ENCODE results near the gene NAPEPLD.
"Not testable (repeated sequence)": the region's sequence is repeated elsewhere in the genome, so short reads cannot be mapped to it uniquely, and the experiment has no call there.

Gene NAPEPLD

GRCh38 chr7:103097041-103097440 lies 51.9 kb downstream of the NAPEPLD start:
- no peaks in the 10 kb centered on the region for H3K27me3 Mint-ChIP-seq
- H3K27ac Mint-ChIP-seq = no peak overlapping the region
- no peak overlapping the region for H3K4me3 Mint-ChIP-seq
- H3K4me1 Mint-ChIP-seq = no peaks in the 10 kb centered on the region
- no peaks in the 10 kb centered on the region for H3K9me3 Mint-ChIP-seq
- peaks cover 14% of the 10 kb centered on the region for H3K36me3 Mint-ChIP-seq

GRCh38 chr7:103095558-103095957 lies 53.3 kb downstream of the NAPEPLD start:
- Mint-ChIP-seq H3K27ac (peak overlapping the region; percentile 30), H3K36me3 (peaks cover 19% of the 10 kb centered on the region)
- H3K9me3 Mint-ChIP-seq, H3K4me3 Mint-ChIP-seq, H3K27me3 Mint-ChIP-seq, H3K4me1 Mint-ChIP-seq: not testable (repeated sequence)

DNA sequence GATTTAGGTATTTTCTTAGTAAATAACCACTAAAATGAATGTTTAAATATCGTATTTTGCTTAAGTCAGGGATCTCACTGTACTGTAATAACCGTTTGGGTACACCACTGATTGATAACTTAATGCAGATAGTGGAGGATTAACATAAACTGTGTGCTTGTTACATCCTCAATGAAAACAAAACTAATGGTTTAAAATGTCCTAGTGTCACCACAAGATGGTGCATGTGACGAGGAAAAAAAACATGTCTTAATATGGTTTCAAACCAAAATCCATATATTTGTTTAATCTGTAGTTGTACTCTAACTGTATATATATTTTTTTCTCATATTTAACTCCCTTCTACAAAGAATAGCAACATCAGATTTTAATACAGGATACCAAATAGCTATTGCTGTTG lies 54.8 kb downstream of the NAPEPLD start:
- Mint-ChIP-seq H3K27me3 (no peaks in the 10 kb centered on the region), H3K4me3 (no peak overlapping the region), H3K36me3 (peaks cover 19% of the 10 kb centered on the region), H3K9me3 (no peaks in the 10 kb centered on the region), H3K27ac (no peak overlapping the region), H3K4me1 (no peaks in the 10 kb centered on the region)

- Mint-ChIP-seq H3K27me3 (no peaks in the 10 kb centered on the region), H3K4me1 (no peaks in the 10 kb centered on the region), H3K4me3 (no peak overlapping the region), H3K27ac (no peak overlapping the region), H3K36me3 (peaks cover 19% of the 10 kb centered on the region), H3K9me3 (no peaks in the 10 kb centered on the region)
Measured at GRCh38 chr7:103093429-103093828, 55.5 kb downstream of the NAPEPLD start.

GRCh38 chr7:103092321-103092720 lies 56.6 kb downstream of the NAPEPLD start:
- not testable (repeated sequence) for H3K9me3 Mint-ChIP-seq, H3K27ac Mint-ChIP-seq, H3K4me1 Mint-ChIP-seq, H3K4me3 Mint-ChIP-seq, H3K27me3 Mint-ChIP-seq
- H3K36me3 Mint-ChIP-seq = peaks cover 19% of the 10 kb centered on the region

DNA sequence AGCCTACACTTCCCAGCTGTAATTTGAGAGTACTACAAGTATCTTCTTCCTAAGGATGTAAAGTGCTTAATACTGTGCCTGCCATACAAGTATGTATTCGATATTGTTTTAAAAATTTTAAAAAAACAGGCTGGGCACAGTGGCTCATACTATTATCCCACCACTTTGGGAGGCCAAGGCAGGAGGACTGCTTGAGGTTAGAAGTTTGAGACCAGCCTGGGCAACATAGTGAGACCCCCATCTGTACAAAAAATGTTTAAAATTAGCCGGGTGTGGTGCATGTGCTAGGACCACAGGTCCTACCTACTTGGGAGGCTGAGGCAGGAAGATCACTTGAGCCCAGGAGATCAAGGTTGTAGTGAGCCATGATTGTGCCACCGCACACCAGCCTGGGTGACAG lies 65.7 kb downstream of the NAPEPLD start:
- no peak overlapping the region for H3K4me3 Mint-ChIP-seq
- no peaks in the 10 kb centered on the region for H3K27me3 Mint-ChIP-seq
- H3K36me3 Mint-ChIP-seq = peaks cover 8% of the 10 kb centered on the region
- peaks cover 27% of the 10 kb centered on the region for H3K4me1 Mint-ChIP-seq
- no peaks in the 10 kb centered on the region for H3K9me3 Mint-ChIP-seq
- H3K27ac Mint-ChIP-seq = no peak overlapping the region

DNA sequence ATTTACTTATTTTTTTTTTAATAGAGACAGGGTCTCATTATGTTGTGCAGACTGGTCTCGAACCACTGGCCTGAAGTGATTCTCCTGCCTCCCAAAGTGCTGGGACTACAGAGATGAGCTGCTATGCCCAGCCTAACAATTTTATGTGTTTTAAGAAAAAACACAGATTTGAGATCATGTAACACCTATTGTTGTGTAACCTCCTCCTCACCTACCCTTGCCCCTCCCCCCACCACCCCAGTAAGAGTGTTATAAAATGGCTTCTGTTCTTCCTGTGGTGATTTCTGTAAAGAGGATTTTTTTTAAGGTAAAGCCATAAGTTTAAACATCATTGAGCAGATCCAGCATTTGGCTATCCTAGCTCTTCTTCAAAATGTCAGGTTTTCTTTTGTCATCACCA lies 66.4 kb downstream of the NAPEPLD start:
- Mint-ChIP-seq H3K27me3 (no peaks in the 10 kb centered on the region), H3K9me3 (no peaks in the 10 kb centered on the region), H3K27ac (no peak overlapping the region), H3K36me3 (peaks cover 7% of the 10 kb centered on the region), H3K4me1 (peaks cover 34% of the 10 kb centered on the region), H3K4me3 (no peak overlapping the region)

DNA sequence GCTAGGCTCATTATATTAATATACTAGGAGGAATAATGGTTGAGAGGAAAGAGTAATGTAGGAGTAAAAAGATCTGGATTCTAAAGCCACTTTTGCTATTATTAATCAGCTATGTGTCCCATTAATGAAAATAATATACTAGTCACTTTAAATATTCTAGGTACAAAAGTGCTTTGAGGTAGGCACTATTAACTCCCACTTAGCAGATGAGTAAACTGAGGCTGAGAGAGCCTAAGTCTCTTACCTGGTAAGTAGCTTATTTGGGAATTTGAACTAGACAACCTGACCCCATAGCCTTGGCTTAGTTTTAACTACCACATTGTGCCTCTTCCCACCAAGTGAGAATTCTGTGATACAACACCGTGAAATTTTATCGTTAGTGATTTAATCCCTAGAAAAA lies 68.0 kb downstream of the NAPEPLD start:
- Mint-ChIP-seq H3K4me3 (no peak overlapping the region), H3K9me3 (no peaks in the 10 kb centered on the region), H3K27me3 (no peaks in the 10 kb centered on the region), H3K4me1 (peaks cover 45% of the 10 kb centered on the region), H3K27ac (no peak overlapping the region), H3K36me3 (peaks cover 6% of the 10 kb centered on the region)

DNA sequence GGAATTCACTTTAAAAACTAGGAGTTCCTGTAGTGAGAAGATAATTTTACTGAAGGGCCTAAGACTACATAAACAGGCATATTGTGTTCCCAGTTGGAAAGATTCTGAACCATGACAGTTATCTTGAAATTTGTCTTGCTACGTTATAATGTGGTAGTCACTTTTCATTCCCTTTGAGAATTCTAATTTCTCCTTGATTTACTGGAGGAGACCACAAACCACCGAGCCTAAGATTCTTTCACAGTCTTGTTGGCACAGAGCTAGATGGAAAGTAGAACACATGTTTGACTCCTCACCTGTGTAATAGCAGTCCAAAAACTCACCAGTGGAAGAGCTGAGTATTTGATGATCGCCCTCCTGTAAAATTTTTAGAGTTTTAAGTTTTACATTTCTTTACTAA lies 69.1 kb downstream of the NAPEPLD start:
- H3K9me3 Mint-ChIP-seq = no peaks in the 10 kb centered on the region
- H3K27me3 Mint-ChIP-seq = no peaks in the 10 kb centered on the region
- H3K27ac Mint-ChIP-seq = no peak overlapping the region

DNA sequence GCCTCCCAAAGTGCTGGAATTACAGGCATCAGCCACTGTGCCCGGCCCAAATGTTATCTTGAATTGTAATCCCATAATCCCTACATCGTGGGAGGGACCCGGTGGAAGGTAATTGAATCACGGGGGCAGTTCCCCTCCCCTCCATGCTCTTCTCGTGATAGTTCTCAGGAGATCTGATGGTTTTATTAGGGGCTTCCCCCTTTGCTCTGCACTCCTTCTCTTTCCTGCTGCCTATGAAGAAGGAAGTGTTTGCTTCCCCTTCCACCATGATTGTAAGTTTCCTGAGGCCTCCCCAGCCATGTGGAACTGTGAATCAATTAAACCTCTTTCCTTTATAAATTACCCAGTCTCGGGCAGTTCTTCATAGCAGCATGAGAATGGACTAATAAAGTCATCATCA lies 70.7 kb downstream of the NAPEPLD start:
- H3K4me3 Mint-ChIP-seq = peak overlapping the region; percentile 11
- H3K4me1 Mint-ChIP-seq = peaks cover 63% of the 10 kb centered on the region
- H3K27me3 Mint-ChIP-seq, H3K9me3 Mint-ChIP-seq, H3K36me3 Mint-ChIP-seq, H3K27ac Mint-ChIP-seq: not testable (repeated sequence)

More for the DNA sequence above, 69.1 kb downstream of the NAPEPLD start:
- H3K36me3 Mint-ChIP-seq = peaks cover 8% of the 10 kb centered on the region
- peaks cover 51% of the 10 kb centered on the region for H3K4me1 Mint-ChIP-seq
- H3K4me3 Mint-ChIP-seq = no peak overlapping the region

- H3K4me3 Mint-ChIP-seq = peak overlapping the region; percentile 19
- H3K4me1 Mint-ChIP-seq = peaks cover 64% of the 10 kb centered on the region
- H3K27me3 Mint-ChIP-seq = no peaks in the 10 kb centered on the region
- H3K9me3 Mint-ChIP-seq = no peaks in the 10 kb centered on the region
- peaks cover 8% of the 10 kb centered on the region for H3K36me3 Mint-ChIP-seq
- H3K27ac Mint-ChIP-seq = no peak overlapping the region
Measured at GRCh38 chr7:103077318-103077717, 71.6 kb downstream of the NAPEPLD start.

GRCh38 chr7:103076764-103077163 lies 72.1 kb downstream of the NAPEPLD start:
- H3K4me3 Mint-ChIP-seq = peak overlapping the region; percentile 97
- no peaks in the 10 kb centered on the region for H3K27me3 Mint-ChIP-seq
- no peak overlapping the region for H3K27ac Mint-ChIP-seq
- H3K9me3 Mint-ChIP-seq = no peaks in the 10 kb centered on the region
- peaks cover 59% of the 10 kb centered on the region for H3K4me1 Mint-ChIP-seq
- peaks cover 8% of the 10 kb centered on the region for H3K36me3 Mint-ChIP-seq

DNA sequence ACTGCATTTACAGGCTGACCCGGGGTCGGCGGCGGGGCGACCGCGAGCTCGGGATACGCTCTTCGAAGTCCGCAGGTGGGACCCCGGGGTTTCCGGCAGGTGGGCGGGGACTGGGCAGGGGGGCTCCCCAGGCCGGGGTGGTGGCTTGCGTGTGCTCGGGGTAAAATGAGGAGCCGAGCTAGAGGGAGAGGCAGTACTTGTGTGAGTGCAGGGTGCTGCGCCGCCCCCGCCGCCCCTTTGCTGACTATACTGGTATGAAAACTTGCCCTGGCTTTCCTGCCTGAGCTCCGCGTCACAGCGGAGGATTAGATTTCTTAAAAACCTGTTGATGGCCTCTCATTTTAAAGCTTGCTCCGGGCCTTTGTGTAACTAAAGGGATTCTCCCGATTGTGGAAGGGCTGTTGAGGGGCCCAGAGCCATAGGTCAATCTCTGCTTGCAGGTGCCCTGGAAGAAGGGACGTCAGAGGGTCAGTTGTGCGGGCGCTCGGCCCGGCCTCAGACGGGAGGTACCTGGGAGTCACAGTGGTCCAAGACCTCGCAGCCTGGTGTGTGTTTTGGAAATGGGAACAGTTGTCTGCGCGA lies 73.5 kb downstream of the NAPEPLD start:
- H3K27me3 Mint-ChIP-seq = no peaks in the 10 kb centered on the region
- H3K4me3 Mint-ChIP-seq = peak overlapping the region; percentile 97
- peaks cover 8% of the 10 kb centered on the region for H3K36me3 Mint-ChIP-seq
- H3K4me1 Mint-ChIP-seq = peaks cover 55% of the 10 kb centered on the region
- H3K27ac Mint-ChIP-seq = peak overlapping the region; percentile 96
- no peaks in the 10 kb centered on the region for H3K9me3 Mint-ChIP-seq

- peaks cover 52% of the 10 kb centered on the region for H3K4me1 Mint-ChIP-seq
- peaks cover 6% of the 10 kb centered on the region for H3K36me3 Mint-ChIP-seq
Measured at GRCh38 chr7:103074519-103075336, 74.2 kb downstream of the NAPEPLD start, which contains the start of the genes ARMC10 and FBXL13. ARMC10 (plus strand) TSS chr7:103075140; CDS start chr7:103075273, 133 bp downstream. FBXL13 (minus strand) TSS chr7:103074796.

GRCh38 chr7:103073989-103074518 lies 74.8 kb downstream of the NAPEPLD start:
- H3K36me3 Mint-ChIP-seq = peaks cover 6% of the 10 kb centered on the region
- H3K9me3 Mint-ChIP-seq = no peaks in the 10 kb centered on the region
- H3K27me3 Mint-ChIP-seq = no peaks in the 10 kb centered on the region
- peak overlapping the region; percentile 97 for H3K27ac Mint-ChIP-seq
- peaks cover 46% of the 10 kb centered on the region for H3K4me1 Mint-ChIP-seq
- H3K4me3 Mint-ChIP-seq = peak overlapping the region; percentile 98

More at GRCh38 chr7:103074519-103075336, 74.2 kb downstream of the NAPEPLD start, which contains the start of the genes ARMC10 and FBXL13:
- H3K4me3 Mint-ChIP-seq = peak within 1 kb of the TSS; percentile 98
- H3K9me3 Mint-ChIP-seq = no peaks in the 10 kb centered on the region
- H3K27ac Mint-ChIP-seq = peak within 1 kb of the TSS; percentile 97
- H3K27me3 Mint-ChIP-seq = no peaks in the 10 kb centered on the region

GRCh38 chr7:103071000-103071399 lies 77.9 kb downstream of the NAPEPLD start:
- Mint-ChIP-seq H3K9me3 (no peaks in the 10 kb centered on the region), H3K27me3 (no peaks in the 10 kb centered on the region), H3K36me3 (peaks cover 4% of the 10 kb centered on the region), H3K4me3 (no peak overlapping the region), H3K4me1 (peaks cover 25% of the 10 kb centered on the region), H3K27ac (no peak overlapping the region)
